T1000 (cell line): ENCODE data around the gene HPS1.
A peak's percentile ranks its signal among the peaks of the same experiment; 100 is the strongest.

ENCODE experiments used
- DNase-seq: peaks from one replicate; lab custom pipeline; 2025; ENCODE audit warnings: mixed read lengths; lab: John Stamatoyannopoulos, UW

HPS1 gene

DNA sequence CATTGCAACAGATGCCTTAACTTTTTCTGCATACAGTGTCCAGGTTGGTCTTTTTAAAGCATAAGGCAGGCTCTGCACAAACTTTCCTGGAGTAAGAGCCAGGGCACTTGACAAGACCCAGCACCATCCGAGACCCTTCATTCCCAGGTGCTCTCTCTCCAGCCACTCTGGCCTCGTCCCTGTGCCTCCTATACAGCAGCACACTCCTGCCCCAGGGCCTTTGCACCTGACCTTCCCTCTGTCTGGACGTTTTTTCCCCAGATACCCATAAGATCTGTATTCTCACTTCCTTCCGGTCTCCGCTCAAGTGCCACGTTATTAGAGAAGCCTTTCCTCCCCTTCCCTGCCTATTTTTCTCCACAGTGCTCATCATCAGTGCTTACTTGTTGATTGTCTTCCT is 57.3 kb downstream of the HPS1 start:
- DNase-seq: no peak

DNA sequence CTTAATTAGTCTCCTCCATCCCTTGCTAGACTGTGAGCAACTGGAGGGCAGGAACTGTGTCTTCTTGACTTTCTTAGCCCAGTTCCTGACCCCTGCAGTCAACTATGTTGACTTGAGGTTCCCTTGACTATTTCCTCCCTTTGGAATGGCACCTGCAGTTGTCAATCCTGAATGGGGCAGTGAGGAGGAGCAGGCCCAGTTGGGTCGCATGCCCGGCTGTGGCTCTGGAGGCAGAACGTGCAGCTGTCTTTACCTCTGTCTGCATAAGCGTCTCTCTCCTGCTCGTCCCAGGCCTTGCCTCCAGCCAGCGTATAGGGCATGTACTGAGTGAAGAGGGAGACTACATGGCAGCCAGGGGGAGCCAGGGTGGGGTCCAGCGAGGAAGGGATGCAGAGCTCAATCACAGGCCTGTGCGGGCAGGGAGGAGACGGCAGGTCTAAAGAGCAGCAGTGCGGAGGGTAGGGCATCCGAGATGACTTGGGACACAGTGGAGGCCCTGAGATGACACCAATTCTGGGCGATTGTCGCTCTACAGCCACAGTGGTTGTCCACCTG is 58.6 kb downstream of the HPS1 start:
- DNase-seq: no peak

- DNase-seq: no peak
These were observed 62.1 kb downstream of the HPS1 start for GRCh38 chr10:98384531-98385133.

- no peak for DNase-seq
These were observed 62.9 kb downstream of the HPS1 start for GRCh38 chr10:98383869-98384268.

DNA sequence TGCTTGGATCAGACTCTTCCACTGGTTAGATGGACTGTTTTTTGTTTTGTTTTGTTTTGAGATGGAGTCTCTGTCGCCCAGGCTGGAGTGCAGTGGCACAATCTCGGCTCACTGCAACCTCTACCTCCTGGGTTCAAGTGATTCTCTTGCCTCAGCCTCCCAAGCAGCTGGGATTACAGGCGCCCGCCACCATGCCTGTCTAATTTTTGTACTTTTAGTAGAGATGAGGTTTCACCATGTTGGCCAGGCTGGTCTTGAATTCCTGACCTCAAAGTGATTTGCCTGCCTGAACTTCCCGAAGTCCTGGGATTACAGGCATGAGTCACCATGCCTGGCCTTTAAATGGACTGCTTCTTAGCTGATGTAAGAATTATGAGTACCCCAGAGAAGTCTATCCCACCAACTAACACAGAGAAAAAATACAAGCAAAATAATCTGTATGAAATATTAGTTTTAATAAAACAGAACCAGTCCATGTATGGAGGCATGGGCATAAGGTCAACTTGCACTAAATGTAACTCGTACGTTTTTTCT is 63.5 kb downstream of the HPS1 start:
- peak; percentile 16 for DNase-seq

DNA sequence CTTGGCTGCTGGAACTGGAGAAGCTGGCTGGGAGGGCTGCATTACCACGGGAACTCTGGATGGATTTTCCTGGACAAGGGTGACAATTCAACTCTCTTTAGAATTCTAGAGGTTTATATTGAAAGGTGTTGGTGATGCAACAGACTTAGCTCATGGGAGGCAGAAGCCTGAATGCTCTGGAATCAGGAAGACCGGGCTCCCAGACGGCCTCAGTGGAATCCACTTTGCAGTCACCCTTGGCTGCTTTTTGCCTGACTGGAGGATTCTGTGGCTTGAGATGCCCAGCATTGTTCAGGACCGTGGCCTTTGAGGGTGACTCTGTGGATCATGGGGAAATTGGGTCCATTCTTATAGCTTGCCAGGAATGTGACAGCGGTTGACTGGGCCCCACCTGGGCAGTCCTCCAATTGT is 64.0 kb downstream of the HPS1 start:
- no peak for DNase-seq

DNA sequence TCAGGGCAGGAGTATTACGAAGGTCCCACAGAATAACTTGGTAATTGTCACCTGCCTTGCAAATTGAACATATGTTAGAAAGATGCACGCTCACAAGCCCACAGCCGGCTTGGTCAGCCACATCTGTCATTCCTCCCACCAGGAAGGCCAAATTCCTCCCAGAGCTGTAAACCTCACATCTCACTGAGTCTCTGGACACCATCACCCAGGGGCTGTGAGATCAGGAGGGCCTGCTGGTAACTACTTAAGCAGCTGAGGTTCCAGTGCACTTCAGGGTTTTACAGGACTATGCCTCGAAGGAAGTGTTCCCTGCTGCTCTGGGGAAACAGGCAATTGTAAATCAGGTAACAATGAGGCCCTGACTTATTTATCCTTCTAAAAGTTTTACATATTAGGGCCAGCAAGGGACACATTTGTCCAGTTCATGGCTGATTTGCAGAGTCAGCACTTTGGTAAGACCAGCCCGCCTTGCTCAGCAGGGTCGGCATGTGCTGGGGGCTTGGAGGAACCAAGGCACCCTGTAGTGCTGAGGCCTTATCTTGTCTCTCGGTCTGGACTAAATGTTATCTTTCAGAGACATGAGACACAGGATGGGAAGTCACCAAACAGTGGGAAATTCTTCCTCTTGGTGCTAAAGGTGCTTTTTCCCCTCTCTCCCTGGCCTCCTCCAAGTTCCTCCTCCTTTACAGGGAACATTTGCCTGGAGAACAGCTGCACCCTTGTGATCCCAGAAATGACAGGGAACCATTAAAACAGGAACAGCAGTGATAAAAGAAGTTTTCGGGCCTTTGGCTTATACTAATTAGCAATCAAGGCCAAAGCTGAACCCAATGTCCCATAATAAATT is 66.0 kb downstream of the HPS1 start:
- no peak for DNase-seq

- DNase-seq: no peak
These were observed 68.0 kb downstream of the HPS1 start for GRCh38 chr10:98378722-98379121.

DNA sequence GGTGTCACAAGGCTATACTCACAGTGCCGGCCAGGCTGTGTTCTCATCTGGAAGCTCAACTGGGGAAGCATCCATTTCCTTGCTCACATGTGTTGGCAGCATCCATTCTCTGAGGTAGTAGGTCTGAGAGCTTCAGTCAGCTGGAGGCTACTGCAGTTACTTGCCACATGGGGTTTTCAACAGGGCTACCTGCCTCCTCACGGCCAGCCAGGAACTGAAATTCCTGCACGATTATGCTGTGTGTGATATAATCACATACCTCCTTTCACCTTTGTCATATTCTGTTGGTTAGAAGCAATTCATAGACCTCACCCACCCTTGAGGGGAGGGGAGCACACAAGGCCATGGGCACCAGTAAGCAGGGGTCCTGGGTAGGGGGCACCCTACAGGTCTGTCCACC is 69.2 kb downstream of the HPS1 start:
- no peak for DNase-seq

DNA sequence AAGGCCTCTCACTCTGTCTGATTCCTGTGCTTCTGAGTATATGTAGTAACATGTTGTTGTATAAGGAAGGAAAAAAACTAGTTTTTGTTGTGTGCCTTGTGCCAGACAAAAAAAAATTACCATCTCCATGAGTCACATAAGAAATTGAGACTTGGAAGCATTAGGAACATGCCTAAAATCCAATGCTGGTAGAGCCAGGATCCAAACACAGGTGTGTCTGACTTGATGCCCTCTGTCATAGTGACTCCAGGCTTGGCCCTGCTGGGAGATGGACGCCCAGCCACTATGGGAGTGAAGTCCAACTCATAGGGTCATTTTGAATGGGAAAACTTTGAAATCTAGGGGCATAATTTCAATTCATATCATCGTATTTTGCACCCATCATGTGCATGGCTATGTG is 69.7 kb downstream of the HPS1 start:
- no peak for DNase-seq

- DNase-seq: no peak
These were observed 70.2 kb downstream of the HPS1 start for GRCh38 chr10:98376485-98376884.

- no peak for DNase-seq
These were observed 72.3 kb downstream of the HPS1 start for GRCh38 chr10:98374217-98374985.

DNA sequence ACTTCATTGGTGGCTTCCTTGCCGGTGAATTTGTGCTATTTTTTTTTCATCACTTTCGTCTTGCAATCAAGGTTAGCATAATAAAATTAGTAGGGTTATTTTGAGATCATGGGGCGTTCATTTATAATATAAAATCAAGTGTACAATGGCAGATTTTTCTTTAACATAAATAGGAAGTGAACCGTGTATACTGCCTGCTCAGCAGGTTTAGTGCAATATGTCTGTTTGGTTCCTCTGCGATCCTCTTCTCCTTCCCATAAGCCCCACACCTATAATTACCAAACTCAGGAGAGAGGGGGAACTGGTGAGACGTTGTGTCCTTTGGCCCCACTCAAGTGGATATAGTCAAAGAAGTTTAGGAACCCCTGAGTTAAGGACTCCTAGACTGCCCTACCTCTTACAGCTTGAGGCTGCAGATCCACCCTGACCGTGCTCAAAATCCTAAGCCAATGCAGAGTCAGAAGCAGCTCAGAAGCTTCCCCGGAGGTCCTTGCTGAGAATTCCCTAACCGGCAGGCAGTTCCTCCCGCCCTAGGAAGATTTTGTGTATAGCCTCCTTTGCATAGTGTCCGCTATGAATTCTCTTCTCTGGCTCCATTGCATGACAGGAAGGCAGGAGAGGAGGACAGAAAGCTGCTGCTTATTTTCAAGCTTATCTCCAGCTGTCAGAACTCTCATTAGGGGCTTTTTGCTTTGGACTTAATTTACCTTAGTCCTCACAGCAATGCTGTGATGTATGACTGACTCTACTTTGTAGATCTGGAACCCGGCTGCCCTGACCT is 73.3 kb downstream of the HPS1 start:
- no peak for DNase-seq

- DNase-seq: no peak
These were observed 75.6 kb downstream of the HPS1 start for GRCh38 chr10:98370831-98371820.

DNA sequence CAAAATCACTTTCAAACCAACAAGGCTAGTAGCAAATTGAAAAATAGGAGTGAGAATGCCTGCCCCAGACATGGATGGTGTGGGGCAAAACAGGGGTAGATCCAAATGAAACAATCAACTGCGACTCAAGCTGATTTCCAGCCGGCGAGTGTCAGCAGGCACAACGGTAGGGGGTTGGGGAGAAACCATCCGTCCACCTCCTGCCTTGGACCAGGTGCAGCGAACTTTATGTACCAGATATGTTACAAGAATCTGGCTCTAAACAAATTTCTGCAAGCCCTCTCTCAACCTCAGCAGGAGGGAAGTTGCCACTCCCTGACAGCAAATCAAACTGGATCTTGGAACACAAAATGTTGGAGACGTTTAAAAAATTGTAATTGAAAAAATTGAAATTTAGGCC is 76.9 kb downstream of the HPS1 start:
- no peak for DNase-seq

DNA sequence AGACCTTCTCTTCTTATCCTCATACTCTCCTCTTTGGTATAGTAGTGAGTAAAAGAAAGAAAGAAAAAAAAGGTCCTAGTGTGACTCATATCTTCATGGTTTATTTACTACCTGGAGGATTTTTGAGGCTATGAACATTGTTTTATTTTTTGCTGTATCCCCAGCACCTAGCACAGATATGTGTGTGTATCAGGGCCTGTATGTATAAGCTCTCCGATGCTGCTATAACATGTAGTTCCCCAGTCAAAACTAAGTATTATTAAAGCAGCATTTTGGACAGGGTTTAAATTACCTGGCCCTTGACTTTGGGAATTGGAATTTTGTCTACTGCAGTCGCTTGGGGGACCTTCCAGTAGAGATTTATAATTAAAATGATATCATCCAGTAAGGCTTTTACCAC is 78.1 kb downstream of the HPS1 start:
- no peak for DNase-seq

- DNase-seq: no peak
These were observed 78.9 kb downstream of the HPS1 start for GRCh38 chr10:98367604-98368451.
